AG09319 (cell line): Measurements from ENCODE around the gene ACTL8.
A peak's percentile ranks its signal among the peaks of the same experiment; 100 is the strongest.

Source experiments
- DNase-seq: peaks from one replicate; pipeline ENCODE4 v3.0.0-alpha.2; 2010; ENCODE audit warnings: low read depth; ENCODE audit errors: extremely low read depth
- CTCF ChIP-seq: IDR thresholded peaks from 2 replicates; pipeline ENCODE4 v1.5.1; 2011; ENCODE audit warnings: low read depth, mild to moderate bottlenecking, inconsistent platforms, low read length, moderate library complexity

The ACTL8 gene

GRCh38 chr1:17768651-17769241 is 13.6 kb downstream of the ACTL8 start:
- TF ChIP-seq CTCF = no peak
- DNase-seq = peak; percentile 19

- no peak for TF ChIP-seq CTCF
- DNase-seq = no peak
Measured at GRCh38 chr1:17770983-17771382, 15.8 kb downstream of the ACTL8 start.

GRCh38 chr1:17772615-17773212 is 17.6 kb downstream of the ACTL8 start:
- DNase-seq = no peak
- TF ChIP-seq CTCF = no peak

GRCh38 chr1:17773591-17774326 is 18.6 kb downstream of the ACTL8 start:
- DNase-seq = no peak
- no peak for TF ChIP-seq CTCF

GRCh38 chr1:17774452-17774851 is 19.3 kb downstream of the ACTL8 start:
- DNase-seq = no peak
- TF ChIP-seq CTCF = no peak

GRCh38 chr1:17775796-17776195 is 20.7 kb downstream of the ACTL8 start:
- no peak for TF ChIP-seq CTCF
- no peak for DNase-seq

- TF ChIP-seq CTCF = no peak
- no peak for DNase-seq
Measured at GRCh38 chr1:17776426-17776825, 21.3 kb downstream of the ACTL8 start.
